GM13976 (cell line): ENCODE measurements around the gene PSMD14.

Experiments used
- DNase-seq: peaks from one replicate; pipeline ENCODE4 v3.0.0; 2012; ENCODE audit warnings: low spot score
- CTCF ChIP-seq: IDR thresholded peaks from 2 replicates; pipeline ENCODE4 v1.5.1; 2012; ENCODE audit warnings: borderline replicate concordance, mild to moderate bottlenecking; ENCODE audit not compliant: insufficient read depth; ENCODE audit errors: extremely low read depth, missing control alignments, control extremely low read depth
- in situ Hi-C: fragments of 300-500 bp; cut with MboI; formaldehyde crosslinking; loops from one replicate; pipeline ENCODE4 v1.12.0; 2022; ENCODE audit warnings: low sequenced_read_pairs, mixed read lengths, inconsistent platforms; ENCODE audit not compliant: unreplicated experiment

Gene PSMD14

GRCh38 chr2:161283926-161284325, 24.3 kb upstream of the PSMD14 start:
- no peak for TF ChIP-seq CTCF
- in situ Hi-C loops = no loop called here
- DNase-seq = no peak

- in situ Hi-C loops = no loop called here
- no peak for TF ChIP-seq CTCF
- no peak for DNase-seq
Measured at GRCh38 chr2:161303535-161304050, 4.6 kb upstream of the PSMD14 start.

- no peak for DNase-seq
- in situ Hi-C loops = no loop called here
- no peak for TF ChIP-seq CTCF
Measured at GRCh38 chr2:161306919-161307318, 1.3 kb upstream of the PSMD14 start.

GRCh38 chr2:161307676-161308075, 549 bp upstream of the PSMD14 start:
- in situ Hi-C loops = no loop called here

GRCh38 chr2:161312996-161313395, 4.8 kb downstream of the PSMD14 start:
- in situ Hi-C loops = no loop called here
- DNase-seq = no peak
- TF ChIP-seq CTCF = no peak

More at GRCh38 chr2:161307676-161308075, 549 bp upstream of the PSMD14 start:
- no peak for TF ChIP-seq CTCF
- DNase-seq = no peak

- no peak for DNase-seq
- in situ Hi-C loops = no loop called here
- no peak for TF ChIP-seq CTCF
Measured at GRCh38 chr2:161315380-161315779, 7.2 kb downstream of the PSMD14 start.

- no peak for DNase-seq
- no peak for TF ChIP-seq CTCF
- in situ Hi-C loops = no loop called here
Measured at GRCh38 chr2:161316701-161317100, 8.5 kb downstream of the PSMD14 start.
